HepG2 (cell line): ENCODE measurements around the gene PTPRCAP.

ENCODE experiments used
- ELF3 ChIP-seq: IDR thresholded peaks from 2 replicates; pipeline ENCODE4 v1.6.1; 2016; ENCODE audit warnings: missing genetic modification reagents, missing compliant biosample characterization
- MAFK ChIP-seq, 2 experiments: IDR thresholded peaks in 1 of 2; conservative IDR thresholded peaks in 1 of 2; 2 replicates each; pipeline ENCODE4 v1.6.1; 2011; ENCODE audit warnings: improper control_type of control experiment in 2 of 2, low read length in 2 of 2
- TP53 ChIP-seq: sonication (generic); formaldehyde crosslinking; conservative IDR thresholded peaks from 2 replicates; pipeline ENCODE4 v1.4.0; 2020; ENCODE audit warnings: missing genetic modification reagents
- ZNF121 ChIP-seq: sonication (generic); formaldehyde crosslinking; IDR thresholded peaks from 2 replicates; pipeline ENCODE4 v1.5.0; 2020; ENCODE audit warnings: mild to moderate bottlenecking, missing genetic modification reagents
- ZNF274 ChIP-seq: sonication (generic); formaldehyde crosslinking; IDR thresholded peaks from 2 replicates; pipeline ENCODE4 v1.5.1; 2020; ENCODE audit warnings: mild to moderate bottlenecking, missing genetic modification reagents
- ZNF7 ChIP-seq: IDR thresholded peaks from 2 replicates; pipeline ENCODE4 v1.6.1; 2016; ENCODE audit warnings: missing biosample characterization, missing genetic modification reagents

- TF ChIP-seq ZNF121 (CRISPR knock-in tag) (no peak), ZNF274 (no peak), TP53 (CRISPR knock-in tag) (no peak), MAFK (conservative IDR thresholded peaks at IDR 0.05 in 1 of 2, IDR thresholded peaks at IDR 0.05 in 1 of 2; ENCODE audit: low read length in 2 of 2) (no peak), ZNF7 (no peak), ELF3 (CRISPR knock-in tag) (no peak)
These were observed 4.4 kb upstream of the PTPRCAP start for GRCh38 chr11:67441731-67442351.
